GM19238 (cell line): ENCODE measurements around the gene DENND1A.

Source experiments
- DNase-seq: peaks from one replicate; pipeline ENCODE4 v3.0.0; 2011; ENCODE audit warnings: low spot score; ENCODE audit not compliant: insufficient read length

Gene DENND1A

DNA sequence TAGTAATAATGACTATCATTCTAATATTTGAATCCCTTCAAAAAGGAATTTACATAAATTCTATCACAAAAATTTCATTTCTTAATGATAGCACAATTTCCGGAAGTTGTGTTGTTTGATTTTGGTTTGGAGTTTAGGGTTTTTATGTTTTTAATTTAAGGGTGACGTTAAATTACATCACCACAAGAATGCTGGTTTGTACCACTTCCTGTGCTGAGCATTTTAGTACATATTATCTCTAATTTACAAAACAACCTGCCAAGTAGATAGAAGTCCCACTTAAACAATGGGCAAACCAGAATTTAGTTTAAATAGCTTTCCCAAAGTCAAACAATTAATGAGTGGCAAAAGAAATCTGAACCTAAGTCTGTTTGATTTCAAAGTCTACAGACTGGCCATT, 63.4 kb downstream of the DENND1A start:
- no peak for DNase-seq

DNA sequence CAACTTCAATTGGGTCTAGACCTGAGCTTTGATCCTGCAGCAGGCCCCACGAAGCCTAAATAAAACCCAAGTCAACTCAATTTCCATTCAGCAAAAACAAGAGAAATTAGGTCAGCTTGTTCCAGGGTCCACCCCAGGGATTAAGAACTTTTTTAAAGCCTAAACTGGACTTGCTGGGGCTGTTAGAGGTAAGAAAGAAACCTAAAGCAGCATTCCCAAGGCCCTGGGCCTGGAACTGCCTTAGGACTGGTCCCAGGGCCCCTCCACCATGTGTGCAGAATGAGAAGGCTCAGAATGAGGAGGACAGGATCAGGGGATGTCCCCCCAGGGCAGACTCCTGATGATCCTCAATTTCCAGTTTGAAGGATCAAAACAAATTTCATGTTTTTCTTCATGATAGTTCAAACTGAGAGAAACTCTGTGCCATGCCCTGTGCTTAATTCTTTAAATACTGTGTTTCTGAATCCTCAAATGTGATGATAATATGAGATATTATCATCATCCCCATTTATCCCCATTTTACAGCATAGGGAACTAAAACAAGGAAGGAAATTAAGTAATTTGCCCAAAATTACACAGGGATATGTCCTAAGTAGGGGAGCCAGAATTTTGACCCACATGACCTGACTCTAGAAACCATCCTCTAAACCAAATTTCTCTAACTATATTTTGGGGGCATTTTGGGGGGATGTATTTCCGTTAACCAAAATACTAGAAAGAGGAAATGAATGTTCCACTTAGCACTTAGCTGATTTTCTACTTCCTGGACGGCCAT, 64.5 kb downstream of the DENND1A start:
- DNase-seq = no peak

DNA sequence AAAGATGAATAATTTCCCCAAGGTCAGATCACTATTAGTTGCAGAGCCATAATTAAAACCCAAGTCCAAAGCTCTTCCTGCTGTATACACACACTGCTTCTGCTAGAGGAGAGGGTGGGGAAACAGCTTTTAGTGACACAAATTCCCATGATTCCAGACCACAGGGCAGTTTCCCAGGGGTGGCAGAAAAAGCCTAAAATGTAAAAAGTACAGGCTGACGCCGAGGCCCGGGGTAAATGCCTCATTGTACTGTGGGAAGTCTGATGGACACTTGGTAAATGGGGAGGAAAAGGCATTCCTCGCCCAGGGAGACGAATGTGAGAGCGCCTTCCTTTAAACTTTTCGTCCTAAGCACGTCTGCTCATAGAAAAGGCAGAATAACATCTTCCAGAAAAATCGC, 65.7 kb downstream of the DENND1A start:
- no peak for DNase-seq

DNA sequence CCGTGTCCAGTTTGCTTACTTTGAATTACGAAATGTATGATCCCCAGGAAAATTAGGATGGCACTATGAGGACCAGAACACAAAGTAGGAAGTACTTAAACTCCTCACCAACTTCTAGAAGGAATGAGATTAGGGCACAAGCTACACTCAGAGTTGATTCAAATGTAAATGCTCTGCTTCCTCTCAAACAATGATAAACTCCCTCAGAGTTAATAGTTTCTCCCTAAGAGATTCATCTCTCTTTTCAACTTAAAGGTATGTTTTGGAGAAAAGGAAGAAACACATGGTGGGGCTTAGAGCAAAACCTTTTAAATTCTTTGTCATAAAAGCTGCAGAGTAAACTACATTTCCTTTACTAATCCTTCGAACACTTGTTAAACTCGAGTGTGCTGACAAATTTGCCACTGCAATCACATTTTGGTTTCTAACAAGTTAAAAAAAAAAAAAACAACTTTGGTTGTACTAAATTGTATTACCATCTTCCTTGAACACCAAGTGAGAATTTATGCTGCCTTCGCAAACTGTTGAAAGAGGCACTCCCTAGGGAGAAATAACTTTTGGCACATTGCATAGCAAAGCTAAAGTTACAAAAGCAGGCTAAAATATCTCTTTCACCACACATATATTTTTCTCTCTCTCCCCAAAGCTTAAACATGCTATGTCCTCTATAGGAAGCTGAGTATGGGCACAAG, 66.6 kb downstream of the DENND1A start:
- no peak for DNase-seq

DNA sequence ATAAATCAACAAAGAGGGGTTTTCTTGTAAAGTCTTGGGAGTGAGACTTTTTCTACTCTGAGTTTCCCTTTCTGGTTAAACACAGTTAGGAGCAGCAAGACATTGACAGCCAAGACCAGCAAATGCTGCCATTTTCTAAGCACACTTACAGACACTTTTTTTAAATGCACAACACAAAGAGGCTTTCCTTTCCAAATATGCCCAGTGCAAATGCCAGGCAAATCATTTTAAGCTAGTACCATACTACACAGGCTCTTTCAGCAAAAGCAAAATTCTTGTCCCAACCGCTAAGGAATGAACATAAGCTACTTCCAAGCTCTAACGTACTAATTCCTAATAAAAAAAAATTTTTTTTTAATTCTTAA, 68.2 kb downstream of the DENND1A start:
- DNase-seq = no peak

DNA sequence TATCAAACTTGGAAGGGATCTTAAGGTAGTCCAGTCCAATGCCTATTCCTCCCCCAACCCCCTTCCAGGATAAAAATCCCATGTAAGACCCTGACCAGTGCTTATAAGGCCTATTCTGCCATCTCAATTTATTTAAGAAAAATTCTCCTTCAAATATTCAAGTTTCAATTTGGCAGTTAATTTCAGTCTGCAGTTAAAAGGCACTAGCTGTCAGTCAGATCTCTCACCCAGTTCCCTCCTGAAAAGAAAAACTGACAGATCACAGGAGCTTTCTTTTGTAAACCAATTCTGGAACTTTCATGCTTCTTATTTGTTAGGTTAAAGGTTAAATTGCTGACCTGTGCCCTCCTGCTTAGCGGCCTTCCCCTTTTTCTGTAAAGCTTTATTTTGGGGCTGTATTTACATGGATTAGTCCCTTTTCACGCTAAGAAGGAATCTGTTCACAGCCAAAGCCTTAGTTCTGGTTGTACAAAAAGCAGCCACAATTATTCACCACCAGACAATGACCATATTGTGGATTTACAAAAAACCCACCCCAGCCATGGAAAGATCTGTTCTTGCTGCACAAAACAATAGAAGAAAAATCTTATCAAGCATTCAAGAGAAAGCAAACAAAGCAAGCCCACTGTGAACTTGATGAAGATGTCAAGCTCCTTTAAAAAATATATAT, 68.7 kb downstream of the DENND1A start:
- DNase-seq = no peak

DNA sequence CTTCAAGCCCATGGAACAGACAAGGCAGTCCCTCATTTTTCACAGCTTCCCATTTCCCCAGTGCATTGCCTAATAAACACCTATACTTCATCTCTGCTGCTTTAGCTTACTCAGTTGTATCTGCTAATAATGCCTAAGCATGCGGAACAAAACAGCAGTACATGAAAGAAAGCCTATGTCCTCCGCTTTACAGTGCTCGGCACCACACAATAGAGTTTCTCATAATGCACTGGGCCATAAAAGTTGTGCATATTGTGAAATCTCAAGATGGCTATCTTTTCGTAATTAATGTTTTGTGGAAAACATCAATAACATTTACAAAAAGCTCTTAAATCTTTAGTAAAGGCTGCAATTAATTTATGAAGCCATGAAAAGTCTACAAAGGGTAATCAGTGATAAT, 69.3 kb downstream of the DENND1A start:
- no peak for DNase-seq

DNA sequence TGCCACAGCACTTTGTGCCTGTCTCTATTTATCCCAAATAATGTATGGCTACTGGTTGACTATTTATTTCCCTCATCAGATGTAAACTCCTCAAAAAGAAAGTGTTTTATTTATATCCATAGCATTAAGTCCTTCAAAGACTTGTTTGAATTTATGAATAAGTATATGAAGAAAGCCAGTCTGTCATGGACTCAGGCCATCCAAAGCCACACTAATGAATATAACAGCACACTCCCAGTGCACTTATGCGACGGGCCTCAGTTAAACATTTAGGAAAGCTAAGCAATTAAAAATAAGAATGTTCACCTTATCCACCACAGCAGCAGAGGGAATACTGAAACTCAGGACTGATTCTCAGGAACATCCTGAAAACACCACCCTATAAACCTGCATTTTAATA, 77.5 kb downstream of the DENND1A start:
- no peak for DNase-seq

DNA sequence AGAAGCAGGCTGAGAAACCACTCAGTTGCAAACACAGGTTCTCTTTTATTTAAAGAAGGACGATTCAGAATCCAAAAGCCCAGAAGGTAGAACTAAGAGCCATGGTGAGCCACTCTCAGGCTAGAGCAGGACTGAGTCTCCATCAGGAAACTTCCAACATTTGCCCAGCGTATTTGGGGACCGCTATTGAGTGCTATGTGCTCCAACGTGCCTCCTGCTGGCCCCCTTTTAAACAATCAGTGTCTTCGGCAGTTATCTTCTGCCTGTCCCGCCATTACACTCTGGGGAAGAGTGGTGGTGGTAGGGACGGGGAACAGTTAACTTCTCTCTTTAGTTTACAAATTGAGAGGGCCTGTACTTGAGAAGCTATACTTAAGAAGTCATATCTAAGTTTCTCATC, 78.1 kb downstream of the DENND1A start:
- DNase-seq = no peak

DNA sequence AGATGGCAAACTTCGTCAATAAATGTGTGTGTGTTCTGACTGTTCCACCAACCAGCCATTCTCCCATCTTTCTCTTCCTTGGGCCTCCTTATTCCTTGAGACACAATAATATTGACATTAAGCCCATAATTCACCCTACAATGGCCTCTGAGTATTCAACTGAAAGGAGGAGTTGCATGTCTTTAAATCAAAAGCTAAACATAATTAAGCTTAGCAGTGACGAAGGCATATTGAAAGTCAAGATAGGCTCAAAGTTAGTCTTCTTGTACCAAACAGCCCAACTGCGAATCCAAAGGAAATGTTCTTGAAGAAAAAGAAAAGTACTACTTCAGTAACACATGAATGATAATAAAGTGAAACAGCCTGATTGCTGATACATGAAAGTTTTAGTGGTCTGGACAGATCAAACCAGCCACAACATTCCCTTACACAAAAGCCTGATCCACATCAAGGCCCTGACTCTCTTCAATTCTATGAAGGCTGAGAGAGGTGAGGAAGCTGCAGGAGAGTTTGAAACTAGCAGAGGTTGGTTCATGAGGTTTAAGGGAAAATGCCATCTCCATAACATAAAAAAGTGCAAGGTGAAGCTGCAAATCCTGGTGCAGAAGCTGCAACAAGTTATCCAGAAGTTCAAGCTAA, 81.4 kb downstream of the DENND1A start:
- no peak for DNase-seq

DNA sequence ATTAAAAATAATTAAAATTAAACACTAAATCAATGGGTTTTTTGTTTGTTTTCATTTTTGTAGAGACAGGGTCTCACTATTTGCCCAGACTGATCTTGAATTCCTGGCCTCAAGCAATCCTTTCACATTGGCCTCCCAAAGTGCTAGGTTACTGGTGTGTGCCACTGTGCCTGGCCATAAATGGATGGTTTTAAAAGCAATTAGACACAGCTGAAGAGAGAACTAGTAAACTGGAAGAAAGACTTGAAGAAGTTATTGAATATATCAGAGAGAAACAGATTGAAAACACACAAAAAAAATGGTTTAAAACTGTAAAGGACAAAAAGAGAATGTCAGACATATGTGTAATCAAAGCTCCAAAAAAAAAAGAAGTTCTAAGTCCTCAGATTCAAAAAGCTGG, 83.0 kb downstream of the DENND1A start:
- no peak for DNase-seq

DNA sequence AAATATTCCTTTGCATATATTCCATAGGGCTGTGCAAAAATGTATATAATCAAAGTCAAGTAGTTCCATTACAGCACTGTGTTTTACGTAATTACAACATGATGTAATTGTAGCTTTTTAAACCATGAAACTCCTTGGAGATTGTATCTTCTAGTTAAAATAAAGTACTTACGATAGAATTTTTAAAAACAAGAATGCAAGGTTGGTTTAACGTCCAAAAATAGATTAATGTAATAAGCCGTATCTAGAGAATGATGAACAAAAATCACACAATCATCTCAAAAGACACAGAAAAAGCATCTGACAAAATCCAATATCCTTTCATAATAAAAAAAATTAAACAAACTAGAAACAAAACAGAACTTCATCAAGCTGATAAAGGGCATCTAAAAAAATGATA, 86.2 kb downstream of the DENND1A start:
- no peak for DNase-seq

DNA sequence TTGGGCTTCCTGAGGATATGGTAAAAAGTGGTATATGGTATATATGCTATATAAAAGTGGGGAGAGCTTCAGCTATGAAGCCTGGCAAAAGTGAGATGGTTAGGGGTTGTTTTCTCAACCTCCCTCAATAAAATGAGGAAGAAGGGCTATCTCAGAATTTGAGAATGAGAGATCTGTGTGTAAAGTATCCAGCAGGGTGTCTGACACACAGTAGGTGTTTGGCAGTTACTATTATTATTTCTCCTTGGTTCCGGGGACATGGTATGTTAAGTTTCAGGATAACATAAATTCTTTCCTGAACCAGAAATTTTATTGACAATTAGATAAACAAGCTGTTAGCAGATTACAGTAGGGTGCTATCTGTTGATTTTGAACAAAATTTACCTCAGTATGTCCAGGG, 94.1 kb downstream of the DENND1A start:
- DNase-seq = no peak

DNA sequence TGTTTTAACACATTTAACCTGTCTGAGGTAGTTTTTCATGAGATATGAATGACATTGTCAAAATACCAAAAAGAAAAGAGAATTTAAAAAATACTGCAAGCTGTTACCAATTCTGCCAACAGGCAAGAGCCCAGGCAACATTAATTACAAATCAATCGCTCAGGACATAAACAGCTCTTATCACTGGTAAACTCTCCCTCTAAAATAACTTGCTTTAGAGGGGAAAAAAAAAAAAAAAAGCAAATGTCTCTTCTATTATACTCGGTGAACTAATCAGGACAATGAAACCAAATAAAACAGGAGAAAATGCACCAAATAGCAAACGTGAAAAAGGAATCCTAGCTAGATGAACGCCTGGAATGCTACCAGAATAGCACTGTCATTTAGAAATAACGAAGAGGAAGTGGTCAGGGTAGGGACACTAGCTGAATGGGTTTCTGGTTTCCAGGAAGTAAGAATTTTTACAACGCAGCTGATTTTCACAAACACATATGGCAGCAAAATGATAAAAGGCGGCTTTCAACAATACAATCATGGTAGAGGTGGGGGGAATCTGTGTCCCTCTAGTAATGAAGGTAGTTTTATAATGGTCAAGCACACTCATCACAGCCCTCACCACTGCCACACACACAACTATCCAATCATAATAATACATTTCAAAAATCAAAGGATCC, 94.9 kb downstream of the DENND1A start:
- DNase-seq = peak; percentile 16

DNA sequence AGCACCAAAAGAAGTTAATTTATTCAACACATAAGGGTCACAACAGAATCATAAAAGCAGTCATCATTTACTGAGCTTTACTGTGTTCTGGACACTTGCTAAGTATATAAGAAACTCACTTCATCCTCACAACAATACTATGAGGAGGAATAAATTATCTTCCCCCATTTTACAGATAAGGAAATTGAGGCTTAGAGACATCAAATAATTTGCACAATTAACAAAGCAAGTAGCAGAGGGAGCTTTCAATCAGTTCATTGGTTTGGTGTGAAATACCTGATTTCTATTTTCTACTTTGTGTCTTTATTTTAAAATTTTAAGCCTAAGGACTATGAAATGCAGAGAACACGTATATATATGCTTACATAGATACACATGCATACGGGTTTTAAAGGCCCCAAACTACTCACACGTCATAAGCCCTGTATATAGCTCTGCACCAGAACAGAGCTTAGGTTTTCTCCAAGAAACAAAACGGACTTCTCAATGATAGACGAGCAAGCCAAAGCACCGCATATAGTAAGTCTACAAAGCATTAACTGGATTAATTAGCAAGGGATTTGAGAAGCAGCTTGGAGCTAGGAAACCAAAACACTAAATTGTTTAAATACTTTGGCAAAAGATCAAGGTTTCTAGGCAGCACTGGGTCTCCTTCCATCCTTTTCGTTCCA, 95.6 kb downstream of the DENND1A start:
- no peak for DNase-seq

DNA sequence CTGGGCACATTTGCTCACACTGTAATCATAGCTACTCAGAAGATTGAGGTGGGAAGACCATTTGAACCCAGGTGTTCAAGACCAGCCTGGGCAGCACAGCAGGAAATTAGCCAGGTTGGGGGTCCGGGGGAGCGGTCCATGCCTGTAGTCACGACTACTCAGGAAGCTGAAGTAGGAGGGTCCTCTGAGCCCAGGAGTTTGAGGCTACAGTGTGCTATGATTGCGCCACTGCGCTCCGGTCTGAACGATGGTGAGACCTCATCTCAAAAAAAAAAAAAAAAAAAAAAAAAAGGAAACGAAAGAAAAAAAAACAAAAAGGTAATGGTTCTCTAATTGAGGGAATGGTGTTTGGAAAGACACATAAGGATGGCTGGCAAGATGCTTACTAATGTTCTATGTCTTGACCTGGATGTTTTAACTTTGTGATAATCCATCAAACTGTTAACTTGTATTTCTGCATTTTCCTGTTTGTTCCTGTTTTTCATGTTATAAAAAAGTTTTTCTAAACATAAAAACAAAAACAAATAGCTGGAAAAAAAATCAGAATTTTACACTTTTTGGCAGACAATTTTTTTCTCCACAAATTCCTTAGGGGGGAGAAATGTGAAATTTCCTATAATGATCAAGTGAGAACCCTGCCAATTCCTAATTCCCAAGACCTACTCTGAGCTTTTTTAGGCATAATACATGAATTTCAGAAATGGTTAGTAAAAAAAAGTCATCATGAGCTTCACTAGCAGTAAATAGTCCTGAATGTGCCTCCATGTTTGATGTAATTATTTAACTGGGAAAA, 96.9 kb downstream of the DENND1A start:
- no peak for DNase-seq

DNA sequence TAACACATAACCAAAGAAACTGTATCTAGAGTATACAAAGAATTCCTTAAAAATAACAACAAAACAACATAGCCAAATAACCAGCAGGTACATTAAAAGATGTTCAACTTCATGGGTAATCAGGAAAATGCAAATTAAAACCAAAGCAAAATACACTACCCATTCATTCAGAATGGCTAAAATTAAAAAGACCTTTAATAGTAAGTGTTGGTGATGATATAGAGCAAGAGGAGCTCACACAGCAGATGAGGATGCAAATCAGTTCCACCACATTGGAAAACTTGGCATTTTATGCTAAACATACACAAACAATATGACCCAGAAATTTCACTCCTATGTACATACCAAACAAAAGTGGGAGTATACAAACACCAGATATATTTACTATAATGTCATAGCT, 97.8 kb downstream of the DENND1A start:
- DNase-seq = no peak

DNA sequence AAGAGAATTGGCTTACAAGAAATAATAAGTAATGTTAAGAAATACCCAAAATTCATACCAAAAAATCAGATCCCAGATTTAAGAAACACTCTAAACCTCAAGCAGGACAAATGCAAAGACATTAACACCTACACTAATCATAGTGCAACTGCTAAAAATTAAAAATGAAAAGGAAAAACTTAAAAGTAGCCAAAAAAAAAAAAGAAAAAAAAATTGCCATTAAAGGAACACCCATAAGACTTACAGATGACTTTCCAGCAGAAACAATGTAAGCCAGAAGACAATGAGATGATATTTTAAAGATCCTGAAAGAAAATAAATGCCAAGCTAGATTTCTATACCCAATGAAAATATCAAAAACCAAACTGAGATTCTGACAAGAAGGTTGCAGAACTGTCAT, 101.5 kb downstream of the DENND1A start:
- no peak for DNase-seq

DNA sequence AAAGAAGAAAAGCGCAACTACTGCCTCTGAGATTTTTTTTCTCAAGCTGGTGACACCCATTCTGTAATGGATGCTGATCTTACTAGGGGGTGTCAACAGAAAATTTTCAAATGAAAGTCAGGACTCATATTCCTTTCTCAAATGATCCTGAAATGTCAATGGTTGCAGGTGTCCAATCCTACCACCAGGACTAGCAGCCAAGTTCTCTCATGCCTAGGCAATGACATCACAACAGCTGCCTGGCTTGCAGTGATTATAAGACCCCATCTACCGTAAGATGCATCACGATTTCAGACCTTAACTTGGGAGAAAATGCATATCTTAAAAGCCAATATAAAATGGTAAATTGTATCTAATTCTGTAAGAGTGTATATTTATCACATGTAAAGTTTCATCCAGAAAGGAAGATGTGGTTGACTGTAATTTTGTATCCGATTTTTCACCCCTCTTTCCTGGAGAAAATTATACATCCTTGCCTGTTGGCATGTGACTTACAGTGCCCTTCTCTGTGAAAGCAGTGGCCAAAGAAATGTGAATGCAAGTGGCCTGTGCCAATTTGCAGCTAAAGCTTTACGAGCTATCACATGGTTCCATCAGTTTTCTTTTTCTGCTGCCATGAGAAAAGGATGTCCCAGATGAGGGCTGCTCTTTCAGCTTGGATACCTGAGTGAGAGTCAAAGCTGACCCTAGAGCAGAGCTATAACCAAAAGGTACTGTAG, 104.4 kb downstream of the DENND1A start:
- no peak for DNase-seq
